Caco-2 (cell line): ENCODE results near the gene ASTN2. TPM values are rescaled to one million over a fixed set of nuclear protein-coding genes. Genes with fewer than 3 reads are reported as not detected.

ENCODE experiments used
- BruUV-seq: library from RNA; stranded (reverse); fragments of 400-500 nt; replicated peaks from 2 replicates; lab custom pipeline; 2021; lab: Mats Ljungman, UMichigan
- CTCF ChIA-PET: fragments of 300-600 bp; sonication (Branson Sonifier 250); formaldehyde crosslinking; loops from one replicate; lab custom pipeline; 2022; ENCODE audit warnings: antibody characterized with exemption; lab: Charles Lee
- POLR2A ChIA-PET: fragments of 300-600 bp; sonication (Branson Sonifier 250); formaldehyde crosslinking; loops from one replicate; lab custom pipeline; 2022; ENCODE audit warnings: antibody characterized with exemption; lab: Charles Lee
- DNase-seq, 2 experiments: peaks; one replicate each; pipeline versions ENCODE4 v3.0.0 to v3.0.0-alpha.2; 2020 to 2022
- H3K27me3 ChIP-seq: replicated peaks from 2 replicates; pipeline ENCODE4 v1.6.0; 2011; ENCODE audit warnings: low read length; ENCODE audit not compliant: control insufficient read depth, insufficient read depth
- H3K36me3 ChIP-seq: 2 replicates; pipeline ENCODE4 v1.5.1; 2011; ENCODE audit warnings: low read length; ENCODE audit not compliant: control insufficient read depth, insufficient read depth
- H3K4me1 ChIP-seq: fragments of 250-450 bp; sonication (Bioruptor Pico); 2 replicates; pipeline ENCODE4 v1.5.1; 2020; ENCODE audit warnings: mild to moderate bottlenecking
- H3K4me3 ChIP-seq: 2 replicates; pipeline ENCODE4 v1.5.1; 2011; ENCODE audit warnings: low read depth, mild to moderate bottlenecking, control low read depth, low read length
- H3K9me3 ChIP-seq: fragments of 250-450 bp; sonication (Bioruptor Pico); 2 replicates; pipeline ENCODE4 v1.5.1; 2020; ENCODE audit warnings: mild to moderate bottlenecking, moderate library complexity
- H3K27ac Mint-ChIP-seq: one replicate; pipeline ENCODE4 v1.8.0; 2022; ENCODE audit warnings: mixed read lengths; ENCODE audit not compliant: unreplicated experiment
- H3K27me3 Mint-ChIP-seq: one replicate; pipeline ENCODE4 v1.8.0; 2022; ENCODE audit warnings: mixed read lengths; ENCODE audit not compliant: insufficient read depth, unreplicated experiment
- H3K36me3 Mint-ChIP-seq: one replicate; pipeline ENCODE4 v1.8.0; 2022; ENCODE audit warnings: mild to moderate bottlenecking, mixed read lengths; ENCODE audit not compliant: insufficient read depth, unreplicated experiment
- H3K4me1 Mint-ChIP-seq: one replicate; pipeline ENCODE4 v1.8.0; 2022; ENCODE audit warnings: low read depth, mixed read lengths; ENCODE audit not compliant: unreplicated experiment
- H3K4me3 Mint-ChIP-seq: one replicate; pipeline ENCODE4 v1.8.0; 2022; ENCODE audit warnings: mild to moderate bottlenecking, moderate library complexity, mixed read lengths; ENCODE audit not compliant: unreplicated experiment
- H3K9me3 Mint-ChIP-seq: one replicate; pipeline ENCODE4 v1.8.0; 2022; ENCODE audit warnings: mixed read lengths; ENCODE audit not compliant: unreplicated experiment
- intact Hi-C: fragments of 100-400 bp; cut with micrococcal nuclease; formaldehyde crosslinking; loops from one replicate; pipeline ENCODE4 v1.10.0; 2022; ENCODE audit not compliant: unreplicated experiment
- total RNA-seq: library from RNA; stranded (reverse); gene quantifications from 2 replicates; pipeline ENCODE4 v1.2.3, GENCODE V29; 2022
- TF ChIP-seq, protein P1 (sequence below), 2 experiments: fragments of 200-600 bp in 1 of 2; IDR thresholded peaks; 1 replicate in 1 of 2; 2 replicates in 1 of 2; pipeline versions ENCODE4 v1.5.1 to v1.8.0; 2011 to 2022; ENCODE audit warnings: antibody characterized with exemption in 1 of 2, control low read depth in 1 of 2, inconsistent platforms in 1 of 2, low read depth in 1 of 2, low read length in 1 of 2, mild to moderate bottlenecking in 1 of 2, moderate library complexity in 1 of 2; ENCODE audit not compliant: insufficient read depth in 1 of 2, severe bottlenecking in 1 of 2, unreplicated experiment in 1 of 2

ASTN2 gene
- total RNA-seq, 1 experiment from 2014 or later, result 12.7 TPM

DNA sequence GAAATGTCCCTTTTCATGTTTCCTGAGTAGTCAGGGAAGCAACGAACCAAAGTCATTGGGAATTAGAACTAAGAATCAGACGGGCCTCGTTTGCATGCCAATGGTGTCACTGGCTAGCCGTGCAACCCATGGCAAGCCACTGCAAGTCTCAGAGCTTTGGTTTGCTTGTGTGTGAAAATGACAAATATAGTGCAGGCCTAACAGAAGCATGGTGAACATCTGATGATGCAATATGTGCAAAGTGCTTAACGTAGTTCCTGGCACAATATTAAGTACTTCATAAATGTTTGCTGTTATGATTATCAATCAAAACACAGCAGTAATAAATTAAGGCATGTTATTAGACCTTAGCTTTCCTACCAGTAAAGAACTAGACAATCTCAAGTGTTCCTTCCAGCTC, 845.7 kb downstream of the ASTN2 start:
- intact Hi-C loops, result no loop called here
- Mint-ChIP-seq H3K4me1 (peaks cover 13% of the 10 kb centered on the region), H3K9me3 (no peaks in the 10 kb centered on the region), H3K27ac (no peak overlapping the region), H3K36me3 (peaks cover 6% of the 10 kb centered on the region), H3K4me3 (no peak overlapping the region), H3K27me3 (no peaks in the 10 kb centered on the region)
- ChIA-PET CTCF (interaction anchor here (0.8 kb wide), 1 partner anchor 11 kb away, joined by 3 read pairs; no protein-coding TSS in a partner anchor), POLR2A (no interaction called here)
- Histone ChIP-seq H3K4me1 (peaks cover 54% of the 10 kb centered on the region), H3K36me3 (no peaks in the 10 kb centered on the region), H3K27me3 (no peaks in the 10 kb centered on the region), H3K9me3 (no peaks in the 10 kb centered on the region), H3K4me3 (no peak overlapping the region)
- TF ChIP-seq, protein P1, sequence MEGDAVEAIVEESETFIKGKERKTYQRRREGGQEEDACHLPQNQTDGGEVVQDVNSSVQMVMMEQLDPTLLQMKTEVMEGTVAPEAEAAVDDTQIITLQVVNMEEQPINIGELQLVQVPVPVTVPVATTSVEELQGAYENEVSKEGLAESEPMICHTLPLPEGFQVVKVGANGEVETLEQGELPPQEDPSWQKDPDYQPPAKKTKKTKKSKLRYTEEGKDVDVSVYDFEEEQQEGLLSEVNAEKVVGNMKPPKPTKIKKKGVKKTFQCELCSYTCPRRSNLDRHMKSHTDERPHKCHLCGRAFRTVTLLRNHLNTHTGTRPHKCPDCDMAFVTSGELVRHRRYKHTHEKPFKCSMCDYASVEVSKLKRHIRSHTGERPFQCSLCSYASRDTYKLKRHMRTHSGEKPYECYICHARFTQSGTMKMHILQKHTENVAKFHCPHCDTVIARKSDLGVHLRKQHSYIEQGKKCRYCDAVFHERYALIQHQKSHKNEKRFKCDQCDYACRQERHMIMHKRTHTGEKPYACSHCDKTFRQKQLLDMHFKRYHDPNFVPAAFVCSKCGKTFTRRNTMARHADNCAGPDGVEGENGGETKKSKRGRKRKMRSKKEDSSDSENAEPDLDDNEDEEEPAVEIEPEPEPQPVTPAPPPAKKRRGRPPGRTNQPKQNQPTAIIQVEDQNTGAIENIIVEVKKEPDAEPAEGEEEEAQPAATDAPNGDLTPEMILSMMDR (IDR thresholded peaks at IDR 0.05; ENCODE audit: insufficient read depth in 1 of 2, low read depth in 1 of 2, low read length in 1 of 2, severe bottlenecking in 1 of 2, unreplicated experiment in 1 of 2), result no peak
- no peak for DNase-seq
- BruUV-seq, result no TSS peak

DNA sequence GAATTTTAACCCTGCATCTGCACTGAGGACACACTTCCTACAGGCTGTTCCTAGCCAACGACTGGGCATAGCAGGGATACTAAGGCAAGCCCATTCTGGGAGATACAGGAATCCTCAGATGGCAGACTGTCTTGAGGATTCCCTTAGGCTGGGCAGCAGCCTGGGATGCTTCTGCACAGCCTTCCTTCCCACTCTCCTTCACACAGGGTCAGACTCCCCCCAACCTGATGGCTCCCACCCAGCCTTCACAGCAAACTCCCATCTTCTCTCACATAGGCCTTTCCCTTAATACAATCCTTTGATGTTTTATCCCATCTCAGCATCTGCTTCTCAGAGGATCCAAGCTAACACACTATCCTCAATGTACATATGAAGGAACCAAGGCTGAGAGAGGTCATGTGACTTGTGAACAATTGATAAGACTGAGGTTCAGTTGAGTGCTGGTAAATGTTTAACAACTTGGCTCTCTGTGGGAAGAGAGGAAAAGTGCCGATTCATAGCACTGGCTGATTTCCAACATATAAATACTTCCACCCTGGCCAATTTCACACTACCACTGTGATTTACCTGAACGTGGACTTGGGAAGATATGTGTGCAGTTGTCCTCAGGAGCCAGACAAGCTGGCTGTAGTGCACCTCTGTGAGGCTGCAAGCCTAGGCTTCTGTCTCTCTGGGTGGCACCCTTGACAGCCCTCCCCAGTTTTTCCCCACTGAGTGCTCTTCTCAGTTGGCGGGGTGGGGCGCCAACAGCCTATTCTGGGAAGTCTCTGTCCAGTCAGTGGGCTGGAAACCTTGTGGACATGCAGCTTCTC, 848.0 kb downstream of the ASTN2 start:
- H3K4me3 ChIP-seq, result no peak overlapping the region
- Mint-ChIP-seq H3K27me3 (no peaks in the 10 kb centered on the region), H3K4me3 (peak overlapping the region; percentile 12), H3K9me3 (peaks cover 17% of the 10 kb centered on the region), H3K36me3 (peaks cover 12% of the 10 kb centered on the region), H3K27ac (peak overlapping the region; percentile 81), H3K4me1 (peaks cover 13% of the 10 kb centered on the region)
- TF ChIP-seq, protein P1 (IDR thresholded peaks at IDR 0.05; ENCODE audit: insufficient read depth in 1 of 2, low read depth in 1 of 2, low read length in 1 of 2, severe bottlenecking in 1 of 2, unreplicated experiment in 1 of 2), result no peak
- intact Hi-C loops, result loop anchor here (1.0 kb wide), 1 partner anchor 20 kb away; no protein-coding TSS in a partner anchor
- no peaks in the 10 kb centered on the region for H3K9me3 ChIP-seq
- no peaks in the 10 kb centered on the region for H3K27me3 ChIP-seq
- H3K4me1 ChIP-seq, result peaks cover 32% of the 10 kb centered on the region
- peak; percentile 48 to 63 for DNase-seq
- BruUV-seq, result no TSS peak
- H3K36me3 ChIP-seq, result no peaks in the 10 kb centered on the region
- ChIA-PET CTCF (no interaction called here), POLR2A (interaction anchor here (0.6 kb wide), 1 partner anchor 10 kb away, joined by 3 read pairs; no protein-coding TSS in a partner anchor)

DNA sequence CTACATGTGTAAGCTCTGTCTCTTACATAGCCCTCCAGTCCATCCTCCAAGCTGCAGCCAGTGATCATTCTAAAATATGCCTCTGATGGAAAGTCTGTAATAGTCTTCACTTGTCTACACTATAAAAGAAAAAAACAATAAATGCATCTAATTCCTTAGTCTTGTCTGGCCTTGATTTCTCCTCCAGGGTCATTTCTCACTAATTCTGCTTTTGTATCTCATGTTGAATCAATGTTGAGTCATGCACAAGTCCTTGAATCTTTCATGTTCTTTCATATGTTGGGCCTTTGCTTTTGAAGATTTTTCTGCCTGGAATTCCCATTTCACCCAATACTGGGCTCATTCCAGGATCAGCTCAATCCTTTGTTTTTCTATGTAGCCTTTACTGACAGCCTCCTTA, 848.9 kb downstream of the ASTN2 start:
- CTCF ChIA-PET, result no interaction called here
- Mint-ChIP-seq H3K9me3 (peaks cover 17% of the 10 kb centered on the region), H3K4me3 (no peak overlapping the region), H3K27me3 (no peaks in the 10 kb centered on the region), H3K27ac (peak overlapping the region; percentile 39), H3K4me1 (peaks cover 13% of the 10 kb centered on the region), H3K36me3 (peaks cover 12% of the 10 kb centered on the region)
- H3K9me3 ChIP-seq, result no peaks in the 10 kb centered on the region
- no peak overlapping the region for H3K4me3 ChIP-seq
- no peaks in the 10 kb centered on the region for H3K36me3 ChIP-seq
- BruUV-seq, result no TSS peak
- no peak for DNase-seq
- POLR2A ChIA-PET, result no interaction called here
- intact Hi-C loops, result no loop called here
- H3K4me1 ChIP-seq, result peaks cover 26% of the 10 kb centered on the region
- H3K27me3 ChIP-seq, result no peaks in the 10 kb centered on the region
- TF ChIP-seq, protein P1 (IDR thresholded peaks at IDR 0.05; ENCODE audit: insufficient read depth in 1 of 2, low read depth in 1 of 2, low read length in 1 of 2, severe bottlenecking in 1 of 2, unreplicated experiment in 1 of 2), result no peak
